NB4 (cell line): ENCODE data around the gene NUTM2E.
"Not testable (repeated sequence)": the region's sequence is repeated elsewhere in the genome, so short reads cannot be mapped to it uniquely, and the experiment has no call there.

ENCODE experiments used
- MYC ChIP-seq: IDR thresholded peaks from 2 replicates; pipeline ENCODE4 v1.6.1; 2011; ENCODE audit warnings: low read depth, low read length
- POLR2A ChIP-seq: IDR thresholded peaks from 2 replicates; pipeline ENCODE4 v1.6.1; 2011; ENCODE audit warnings: mild to moderate bottlenecking; ENCODE audit not compliant: insufficient read length; ENCODE audit errors: extremely low read depth
- TF ChIP-seq, protein P1 (sequence below): IDR thresholded peaks from one replicate; pipeline ENCODE4 v1.5.1; 2012; ENCODE audit warnings: low read depth, low read length

DNA sequence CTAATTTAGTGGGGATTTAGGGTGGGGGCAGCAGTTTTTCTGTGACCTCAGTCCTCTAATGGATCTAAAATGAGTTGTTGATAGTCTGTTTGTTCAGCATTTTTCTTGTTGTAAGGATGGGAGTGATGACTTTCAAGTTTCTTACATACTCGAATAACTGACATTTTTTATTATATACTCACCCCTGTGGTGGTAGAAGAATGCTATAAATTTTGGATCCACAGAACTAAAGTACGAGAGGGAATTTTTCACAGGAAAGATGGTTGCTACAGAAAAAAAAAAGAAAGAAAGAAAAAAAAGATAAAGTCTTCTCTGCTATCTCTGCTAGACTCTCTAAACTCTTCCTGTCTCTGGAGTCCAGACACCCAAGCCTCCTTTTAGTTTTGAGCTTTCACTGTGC lies 20.7 kb upstream of the NUTM2E start:
- TF ChIP-seq POLR2A, MYC: not testable (repeated sequence)
- TF ChIP-seq, protein P1, sequence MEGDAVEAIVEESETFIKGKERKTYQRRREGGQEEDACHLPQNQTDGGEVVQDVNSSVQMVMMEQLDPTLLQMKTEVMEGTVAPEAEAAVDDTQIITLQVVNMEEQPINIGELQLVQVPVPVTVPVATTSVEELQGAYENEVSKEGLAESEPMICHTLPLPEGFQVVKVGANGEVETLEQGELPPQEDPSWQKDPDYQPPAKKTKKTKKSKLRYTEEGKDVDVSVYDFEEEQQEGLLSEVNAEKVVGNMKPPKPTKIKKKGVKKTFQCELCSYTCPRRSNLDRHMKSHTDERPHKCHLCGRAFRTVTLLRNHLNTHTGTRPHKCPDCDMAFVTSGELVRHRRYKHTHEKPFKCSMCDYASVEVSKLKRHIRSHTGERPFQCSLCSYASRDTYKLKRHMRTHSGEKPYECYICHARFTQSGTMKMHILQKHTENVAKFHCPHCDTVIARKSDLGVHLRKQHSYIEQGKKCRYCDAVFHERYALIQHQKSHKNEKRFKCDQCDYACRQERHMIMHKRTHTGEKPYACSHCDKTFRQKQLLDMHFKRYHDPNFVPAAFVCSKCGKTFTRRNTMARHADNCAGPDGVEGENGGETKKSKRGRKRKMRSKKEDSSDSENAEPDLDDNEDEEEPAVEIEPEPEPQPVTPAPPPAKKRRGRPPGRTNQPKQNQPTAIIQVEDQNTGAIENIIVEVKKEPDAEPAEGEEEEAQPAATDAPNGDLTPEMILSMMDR, result not testable (repeated sequence)
